ENCODE measurements around the gene ACTG2.
"Not testable (repeated sequence)": the region's sequence is repeated elsewhere in the genome, so short reads cannot be mapped to it uniquely, and the experiment has no call there.

The ACTG2 gene

DNA sequence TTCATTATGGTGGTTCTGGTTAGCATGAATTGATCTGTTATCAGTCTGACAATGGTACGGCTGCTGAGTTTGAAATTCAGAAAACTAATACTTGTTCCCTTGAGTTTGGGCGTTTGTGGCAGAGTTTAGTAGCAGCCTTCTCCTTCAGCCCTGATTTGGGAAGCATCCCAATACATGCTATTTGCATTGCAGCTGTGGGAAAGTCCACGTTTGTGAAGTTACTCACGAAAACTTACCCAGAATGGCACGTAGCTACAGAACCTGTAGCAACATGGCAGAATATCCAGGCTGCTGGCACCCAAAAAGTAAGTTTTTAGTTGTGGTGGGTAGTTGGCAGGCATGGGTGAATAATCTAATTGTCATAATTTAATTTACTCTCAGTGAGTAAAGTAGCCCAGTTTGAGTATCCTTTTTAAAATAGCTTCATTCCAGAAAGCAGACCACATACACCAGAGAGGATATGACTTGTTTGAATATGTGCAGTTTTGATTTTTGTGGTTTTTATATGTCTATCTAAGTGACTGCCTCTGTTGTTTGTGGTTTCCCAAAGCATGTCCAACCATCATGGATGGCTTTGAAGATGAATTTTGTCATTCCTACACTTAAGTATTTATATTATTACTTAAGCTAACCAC is 46.0 kb downstream of the ACTG2 start:
- DNase-seq = no peak

DNA sequence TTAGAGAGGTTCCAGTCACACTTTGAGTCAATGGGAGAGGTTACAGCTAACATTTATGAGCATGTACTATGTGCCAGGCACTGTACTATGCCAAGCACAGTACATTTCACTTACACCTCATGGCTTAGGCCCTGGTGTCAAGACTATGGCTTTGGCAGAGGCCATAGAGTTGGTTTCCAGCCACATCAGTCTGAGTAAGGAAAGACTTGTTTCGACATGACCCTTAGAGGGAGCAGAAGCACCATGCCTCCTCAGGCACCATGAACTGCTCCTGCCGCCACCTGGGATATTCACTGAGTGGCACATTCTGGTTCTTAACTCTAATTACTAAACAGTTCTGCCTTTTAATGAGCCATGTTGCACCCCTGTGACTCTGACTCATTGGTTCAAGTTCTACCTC is 46.6 kb downstream of the ACTG2 start:
- no peak for DNase-seq

DNA sequence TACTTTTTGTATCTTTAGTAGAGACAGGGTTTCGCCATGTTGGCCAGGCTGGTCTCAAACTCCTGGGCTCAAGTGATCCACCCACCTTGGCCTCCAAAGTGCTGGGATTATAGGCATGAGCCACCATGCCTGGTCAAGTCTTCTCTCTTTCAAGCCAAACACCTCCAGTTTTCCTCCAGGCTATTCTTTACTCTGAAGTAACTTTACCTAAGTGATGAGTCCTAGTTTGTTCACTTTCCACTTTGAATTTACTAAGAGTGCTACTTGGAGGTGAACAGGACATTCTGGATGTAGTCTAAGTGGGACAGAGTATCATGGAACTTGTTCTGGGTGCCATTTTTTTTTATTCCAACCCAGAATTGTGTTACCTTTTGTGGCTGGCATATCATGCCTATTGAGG is 47.3 kb downstream of the ACTG2 start:
- not testable (repeated sequence) for DNase-seq

DNA sequence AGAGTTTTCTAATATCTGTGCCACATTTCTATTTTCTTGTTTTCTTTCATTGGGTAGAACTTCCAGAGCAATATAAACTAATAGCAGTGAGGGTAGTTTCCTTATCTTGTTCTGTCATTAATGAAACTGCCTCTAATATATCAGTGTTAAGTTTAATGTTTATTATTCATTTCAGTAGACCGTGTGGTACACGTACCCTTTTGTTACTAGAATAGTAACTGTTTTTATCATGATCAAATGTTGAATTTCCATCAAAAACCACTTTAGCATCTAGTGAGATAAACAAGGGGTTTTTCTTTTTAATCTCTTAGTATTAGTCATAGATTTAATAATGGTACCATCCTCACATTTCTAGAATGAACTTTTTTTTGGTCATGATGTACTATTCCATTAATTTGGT is 49.9 kb downstream of the ACTG2 start:
- no peak for DNase-seq

DNA sequence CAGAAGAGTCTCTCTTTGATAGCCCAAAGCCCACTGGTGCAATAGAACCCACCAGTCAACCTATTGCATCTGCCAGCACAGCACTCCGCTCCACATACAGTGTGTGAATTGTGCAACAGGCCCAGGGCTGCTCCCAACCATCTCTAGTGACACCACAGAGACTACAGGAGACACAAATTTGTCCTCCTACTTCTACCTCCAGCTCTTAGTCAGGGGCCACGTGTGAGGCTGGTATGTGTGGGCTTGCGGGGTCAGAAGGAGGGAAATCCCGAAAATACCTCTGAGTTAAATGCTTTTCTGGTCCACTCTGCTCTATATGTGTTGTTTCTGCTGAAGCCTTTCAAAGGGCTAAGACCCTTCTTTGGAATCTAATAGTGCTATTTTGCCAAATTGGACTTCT is 51.9 kb downstream of the ACTG2 start:
- DNase-seq = no peak

DNA sequence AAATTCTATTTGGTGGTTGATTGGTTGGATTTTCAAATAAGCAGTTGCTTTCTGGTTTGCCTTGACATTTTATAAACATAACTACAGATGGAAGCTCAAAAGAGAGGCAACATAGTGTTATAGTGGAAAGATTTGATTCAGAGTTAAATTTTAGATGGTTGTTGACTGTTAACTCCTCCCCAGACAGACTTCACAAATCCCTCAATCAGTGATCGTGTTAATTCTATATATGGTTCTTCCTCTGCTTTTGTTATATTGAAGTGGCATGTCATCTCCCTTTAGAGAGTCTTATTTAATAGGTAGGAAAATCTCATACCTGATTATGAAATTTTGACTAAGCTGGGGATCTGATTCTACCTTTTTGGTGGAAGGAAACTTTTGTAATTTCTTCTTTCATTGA is 53.4 kb downstream of the ACTG2 start:
- no peak for DNase-seq

DNA sequence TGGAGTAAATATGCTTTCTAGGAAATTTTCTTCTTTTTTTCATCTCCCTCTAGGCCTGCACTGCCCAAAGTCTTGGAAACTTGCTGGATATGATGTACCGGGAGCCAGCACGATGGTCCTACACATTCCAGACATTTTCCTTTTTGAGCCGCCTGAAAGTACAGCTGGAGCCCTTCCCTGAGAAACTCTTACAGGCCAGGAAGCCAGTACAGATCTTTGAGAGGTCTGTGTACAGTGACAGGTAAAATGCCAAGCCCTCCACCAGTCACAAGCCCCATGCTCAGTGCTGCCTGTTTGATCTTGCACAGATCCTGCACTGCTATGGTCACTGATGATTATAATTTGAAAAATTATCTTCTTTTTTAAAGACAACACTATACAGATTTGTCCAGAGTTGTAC is 53.9 kb downstream of the ACTG2 start:
- no peak for DNase-seq

DNA sequence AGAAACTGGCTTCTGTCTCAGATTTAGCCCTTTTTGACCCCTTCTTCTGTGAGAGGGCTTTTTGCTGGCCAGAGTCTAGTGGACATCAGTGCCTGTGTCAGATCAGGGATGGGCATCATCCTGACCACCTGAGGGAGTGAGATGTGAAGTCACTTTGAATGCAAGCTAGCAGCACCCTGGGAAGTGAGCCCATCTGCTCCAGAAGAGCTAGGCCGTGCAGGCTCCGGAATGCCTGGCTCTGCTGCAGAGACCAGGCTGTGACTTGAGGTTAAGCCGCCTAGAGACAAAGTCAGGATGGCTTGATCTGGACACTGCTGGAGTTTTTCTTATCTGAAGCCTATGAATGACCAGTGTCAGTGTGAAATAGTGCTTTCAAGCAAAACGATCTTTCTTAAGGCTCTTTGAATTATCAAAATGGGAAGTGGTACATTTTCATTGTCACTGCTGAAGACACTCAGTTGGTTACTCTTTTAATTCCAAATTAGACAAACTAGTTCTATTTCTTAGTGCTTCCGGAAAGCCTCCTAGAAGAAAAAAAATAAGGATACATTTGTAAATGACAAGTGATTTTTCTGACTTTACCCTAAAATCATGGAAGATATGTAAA is 54.7 kb downstream of the ACTG2 start:
- DNase-seq = no peak

DNA sequence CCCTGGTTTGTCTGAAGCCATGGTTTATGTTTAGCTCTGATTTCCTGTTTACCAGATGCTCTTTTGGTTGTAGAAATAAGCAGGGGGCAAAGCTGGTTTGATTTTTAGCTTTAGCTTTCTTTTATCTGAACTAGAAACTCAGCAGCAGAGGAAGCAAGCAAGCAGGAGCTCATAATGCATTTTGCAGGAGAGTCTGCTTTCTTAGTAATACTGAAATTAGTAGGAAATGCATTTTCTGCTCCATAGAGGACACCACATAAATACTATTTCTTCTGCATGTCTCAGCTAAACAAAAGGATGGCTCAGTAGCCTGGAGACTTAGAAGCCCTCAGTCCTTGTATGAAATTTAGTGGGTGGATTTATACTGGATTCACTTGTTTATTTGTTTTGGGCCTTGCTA is 57.0 kb downstream of the ACTG2 start:
- no peak for DNase-seq

DNA sequence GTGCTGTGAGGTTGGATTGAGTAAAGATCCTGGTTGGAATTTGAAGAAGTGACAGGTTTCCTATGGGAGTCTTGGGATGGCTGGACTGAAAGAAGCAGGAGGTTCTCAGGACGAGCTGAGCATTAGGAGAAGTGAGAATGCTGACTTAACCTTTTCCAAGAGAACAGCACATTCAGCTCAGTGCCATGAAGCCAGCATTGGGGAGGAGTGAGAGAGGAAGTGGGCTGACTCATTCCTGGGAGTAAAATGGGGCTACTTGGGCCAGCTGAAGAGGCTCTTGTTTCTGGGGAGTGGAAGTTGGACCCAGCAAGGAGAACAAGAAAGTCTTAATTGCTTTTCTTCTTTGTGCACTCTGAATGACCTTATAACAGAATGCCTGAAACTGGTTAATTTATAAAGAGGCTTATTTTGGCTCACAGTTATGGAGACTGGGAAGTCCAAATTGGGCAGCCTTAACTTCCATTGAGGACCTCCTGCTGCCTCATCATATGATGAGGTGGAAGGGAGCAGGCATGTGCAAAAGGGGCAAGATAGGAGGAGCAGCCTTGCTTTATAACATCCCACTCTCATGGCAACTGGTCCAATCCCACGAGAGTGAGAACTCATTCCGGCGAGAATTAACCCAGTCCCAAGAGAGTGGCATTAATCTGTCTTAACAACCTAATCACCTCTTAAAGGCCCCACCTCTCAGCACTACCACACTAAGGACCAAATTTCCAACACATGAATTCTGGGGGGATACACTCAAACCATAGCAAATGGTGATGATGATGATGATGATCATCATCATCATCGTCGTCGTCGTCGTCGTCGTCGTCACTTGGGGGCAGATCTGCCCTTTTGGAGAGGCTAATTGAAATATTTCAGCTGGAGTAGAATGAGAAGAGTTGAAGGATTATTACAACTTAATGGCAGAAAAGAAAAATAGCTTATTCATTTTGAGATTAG is 60.0 kb downstream of the ACTG2 start:
- DNase-seq = no peak

DNA sequence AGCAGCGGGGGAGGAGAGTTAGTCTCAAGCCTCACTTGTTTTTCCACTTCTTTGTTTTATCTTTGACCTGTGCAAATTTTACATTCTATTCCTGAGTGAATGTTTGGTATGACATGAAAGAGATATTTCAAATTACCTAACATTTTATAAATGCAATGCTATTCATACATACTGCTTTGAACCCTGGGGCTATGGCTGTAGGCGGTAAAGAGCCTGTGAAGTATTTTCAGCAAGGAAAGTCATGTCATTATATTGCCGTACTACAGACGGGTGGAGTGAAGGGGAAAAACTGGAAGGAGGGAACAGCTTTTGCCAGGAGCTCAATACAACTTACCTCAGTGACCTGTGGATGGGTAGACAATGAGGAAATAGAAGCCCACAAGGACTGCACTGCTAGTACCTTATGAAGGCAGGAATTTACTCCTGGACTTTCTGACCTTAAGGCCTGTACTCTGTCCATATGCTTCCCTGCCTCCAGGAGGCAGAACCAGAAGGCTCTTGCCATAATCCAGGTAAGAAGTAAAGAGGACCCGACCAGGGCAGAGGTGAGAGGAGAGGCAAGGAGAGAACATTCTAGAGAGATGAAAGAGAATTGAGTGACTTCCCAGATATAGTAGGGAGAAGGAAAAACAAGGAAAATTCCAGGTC is 63.5 kb downstream of the ACTG2 start:
- DNase-seq = no peak

DNA sequence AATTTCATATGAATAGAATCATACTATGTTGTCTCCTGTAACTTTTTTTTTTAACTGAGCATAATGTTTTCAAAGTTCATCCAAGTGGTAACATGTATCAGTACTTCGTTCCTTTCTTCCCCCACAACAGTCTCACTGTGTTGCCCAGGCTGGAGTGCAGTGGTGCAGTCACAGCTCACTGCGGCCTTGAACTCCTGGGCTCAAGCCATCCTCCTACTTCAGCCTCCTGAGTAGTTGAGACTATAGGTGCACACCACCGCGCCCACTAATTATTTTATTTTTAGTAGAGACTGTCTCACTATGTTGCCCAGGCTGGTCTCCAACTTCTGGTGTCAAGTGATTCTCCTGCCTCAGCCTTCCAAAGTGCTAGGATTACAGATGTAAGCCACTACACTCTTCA is 68.5 kb downstream of the ACTG2 start:
- DNase-seq = no peak

DNA sequence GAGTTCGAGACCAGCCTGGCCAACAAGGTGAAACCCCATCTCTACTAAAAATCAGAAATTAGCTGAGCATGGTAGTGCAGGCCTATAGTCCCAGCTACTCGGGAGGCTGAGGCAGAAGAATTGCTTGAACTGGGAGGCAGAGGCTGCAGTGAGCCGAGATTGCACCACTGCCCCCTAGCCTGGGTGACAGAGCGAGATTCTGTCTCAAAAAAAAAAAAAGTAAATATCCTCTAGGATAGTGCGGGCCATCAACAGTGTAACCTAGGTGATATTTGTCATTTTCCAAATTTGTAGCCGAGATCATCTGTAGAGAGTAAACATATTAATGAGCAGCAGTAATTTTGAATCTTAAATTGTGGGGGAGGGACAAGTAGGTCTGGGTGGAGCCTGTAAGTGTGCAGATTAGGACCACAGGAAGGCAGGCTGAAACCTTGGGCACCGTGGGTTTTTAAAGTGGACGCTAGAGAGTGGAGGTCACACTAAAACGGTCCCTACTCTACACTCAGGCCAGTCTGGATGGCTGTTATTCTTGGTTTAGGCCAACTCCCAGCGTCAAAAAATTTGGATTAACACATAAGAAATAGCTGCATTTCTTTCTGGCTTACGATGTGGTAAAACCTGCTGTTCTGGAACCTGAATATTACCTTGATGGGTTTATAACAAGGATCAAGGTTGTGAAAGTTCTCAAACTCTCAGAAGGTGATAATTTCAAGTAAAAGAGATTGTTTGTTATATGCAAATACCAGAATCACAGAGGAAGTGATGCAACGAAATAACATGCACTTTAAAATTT is 69.2 kb downstream of the ACTG2 start:
- DNase-seq = no peak

DNA sequence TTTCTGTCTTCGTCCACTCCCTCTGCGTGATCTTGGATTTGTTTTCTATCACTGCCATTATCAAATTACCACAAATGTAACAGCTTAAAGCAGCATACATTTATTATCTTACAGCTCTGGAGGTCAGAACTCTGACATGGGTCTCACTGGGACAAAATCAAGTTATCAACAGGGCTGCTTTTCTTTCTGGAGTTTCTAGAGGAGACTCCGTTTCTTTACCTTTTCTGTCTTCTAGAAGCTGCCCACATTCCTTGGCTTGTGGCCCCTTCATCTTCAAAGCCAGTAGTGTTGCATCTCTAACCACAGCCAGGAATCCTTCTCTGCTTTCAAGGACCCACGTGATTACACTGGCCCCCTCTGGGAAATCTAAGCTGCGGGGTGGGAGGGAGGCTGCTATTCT is 70.0 kb downstream of the ACTG2 start:
- no peak for DNase-seq

DNA sequence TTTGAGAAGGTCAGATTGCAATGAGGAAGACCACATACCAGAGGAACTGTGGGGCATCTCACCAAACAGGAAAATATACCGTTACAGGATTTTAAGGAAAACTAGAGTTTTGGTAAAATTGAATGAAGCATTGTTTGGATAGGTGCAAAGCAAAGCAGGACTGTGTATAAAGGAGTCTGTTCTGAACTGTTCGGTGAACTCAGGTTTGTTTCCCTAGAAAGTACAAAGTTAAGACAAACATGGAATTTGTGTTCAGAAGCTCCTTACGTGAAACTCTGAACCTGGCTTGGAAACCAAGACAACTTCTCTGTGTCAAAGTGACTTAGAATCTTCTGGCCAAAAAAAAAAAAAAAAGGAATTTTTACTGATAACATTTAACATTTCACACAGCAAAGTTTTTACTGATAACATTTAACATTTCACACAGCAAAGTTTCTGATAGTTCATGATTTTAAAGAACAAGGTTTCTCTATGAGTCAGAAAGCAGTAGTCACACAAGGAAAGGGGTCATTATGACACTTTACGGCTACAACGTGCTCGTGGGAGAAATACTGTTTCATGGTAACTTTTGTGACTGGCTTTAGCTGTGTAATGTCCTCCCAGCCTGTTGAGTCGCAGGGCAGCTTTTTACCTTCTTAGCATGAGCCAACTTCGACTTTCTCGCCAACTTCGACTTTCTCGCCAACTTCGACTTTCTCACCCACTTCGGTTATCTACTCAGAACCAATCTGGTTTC is 70.7 kb downstream of the ACTG2 start:
- no peak for DNase-seq

DNA sequence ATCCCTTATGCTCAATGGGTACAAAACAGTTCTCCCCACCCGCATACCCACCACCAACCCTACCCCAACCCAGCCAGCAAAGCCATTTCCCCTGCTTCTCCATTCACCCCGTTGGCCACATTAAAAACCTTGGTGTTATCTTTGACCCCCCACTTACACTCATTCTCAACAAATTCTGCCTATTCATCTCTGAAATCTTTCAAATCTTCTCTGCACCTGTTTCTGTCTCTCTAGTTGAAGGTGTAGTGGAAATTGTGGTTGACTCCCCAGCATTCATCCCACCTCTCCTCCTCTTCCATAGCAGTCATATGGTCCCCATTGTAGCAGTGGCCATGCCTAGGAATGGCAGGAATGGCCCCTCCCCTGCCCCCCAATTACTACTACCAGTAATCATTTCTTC is 71.4 kb downstream of the ACTG2 start:
- no peak for DNase-seq

DNA sequence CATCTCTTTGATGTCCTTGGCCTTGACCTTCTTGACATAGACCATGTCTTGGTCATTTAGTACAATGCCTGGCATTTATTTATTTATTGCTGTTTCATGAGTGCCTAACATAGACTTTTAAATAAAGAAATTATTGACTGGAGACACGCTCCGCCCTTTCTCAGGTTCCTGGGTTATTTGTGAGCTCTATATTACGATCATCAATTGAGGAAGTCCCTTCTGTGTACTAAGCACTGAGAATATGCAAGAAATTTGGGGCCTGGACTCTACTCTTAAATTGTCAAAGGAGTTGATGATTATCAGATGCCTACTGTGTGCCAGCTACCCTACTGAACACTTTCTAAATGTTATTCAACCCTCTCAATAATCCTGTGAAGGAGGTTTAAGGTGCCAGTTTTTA is 72.2 kb downstream of the ACTG2 start:
- DNase-seq = no peak

DNA sequence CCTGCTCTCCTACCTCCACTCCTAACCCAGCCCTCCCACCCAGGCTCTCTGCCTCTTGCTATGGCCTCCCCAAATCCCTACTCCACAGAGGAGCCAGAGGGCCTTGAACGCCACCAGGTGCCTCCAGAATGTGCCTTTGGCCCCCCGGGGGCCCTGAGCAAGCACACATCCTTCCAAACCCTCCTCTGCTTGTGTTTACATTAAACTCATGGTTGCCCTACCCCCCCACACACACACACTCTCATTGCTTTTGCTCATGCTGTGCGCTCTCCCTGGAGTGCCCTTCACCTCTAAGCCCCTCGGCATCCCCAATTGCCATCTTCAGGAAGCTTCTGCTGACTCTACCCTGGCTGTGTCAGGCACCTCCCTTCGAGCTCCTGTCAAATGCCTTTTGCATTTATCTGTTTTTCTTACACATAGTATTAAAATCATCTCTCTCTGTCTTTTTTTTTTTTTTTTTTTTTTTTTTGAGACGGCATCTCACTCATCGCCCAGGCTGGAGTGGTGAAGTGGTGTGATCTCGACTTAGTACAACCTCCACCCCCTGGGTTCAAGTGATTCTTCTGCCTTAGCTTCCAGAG is 75.6 kb downstream of the ACTG2 start:
- DNase-seq = no peak

DNA sequence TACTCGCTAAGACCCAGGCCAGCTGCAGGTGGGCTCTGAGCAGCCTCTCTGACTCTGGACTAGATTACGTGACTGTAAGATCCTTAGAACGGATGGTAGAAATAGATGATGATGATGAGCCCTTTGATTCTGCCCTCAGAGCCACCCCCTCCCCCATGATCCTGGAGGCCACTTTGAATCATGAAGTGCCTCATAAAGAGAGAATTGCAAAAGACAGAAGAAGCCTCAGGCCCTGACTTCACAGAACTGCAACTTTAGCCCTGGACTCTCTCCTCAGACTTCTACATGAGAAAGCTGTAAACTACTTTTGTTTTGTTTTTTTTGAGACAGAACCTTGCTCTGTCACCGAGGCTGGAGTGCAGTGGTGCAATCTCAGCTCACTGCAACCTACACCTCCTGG is 76.5 kb downstream of the ACTG2 start:
- no peak for DNase-seq

Measured in NCI-H1105 treated with DMSO at 0.1 percent for 48 hours (cell line).